Activated B cell treated with CpG ODN at 0.5 μM for 24 hours (primary cell): ENCODE measurements around the gene CYBA. TPM values are rescaled to one million over a fixed set of nuclear protein-coding genes. Genes with fewer than 3 reads are reported as not detected.

Experiments
- ATAC-seq: fragments of 200-7000 bp; cut with Tn5 transposase; one replicate; pipeline ENCODE4 v1.10.0; 2021; ENCODE audit warnings: low read depth, mild to moderate bottlenecking, moderate library complexity
- CTCF ChIA-PET: fragments of 350-600 bp; sonication (Branson Sonifier 250); formaldehyde crosslinking; loops from one replicate; lab custom pipeline; 2021; ENCODE audit warnings: antibody characterized with exemption; lab: Charles Lee
- POLR2A ChIA-PET: fragments of 350-600 bp; sonication (Branson Sonifier 250); formaldehyde crosslinking; loops from one replicate; lab custom pipeline; 2021; ENCODE audit warnings: antibody characterized with exemption; lab: Charles Lee
- DNase-seq: peaks from one replicate; pipeline ENCODE4 v3.0.0; 2022
- H3K27ac Mint-ChIP-seq: one replicate; pipeline ENCODE4 v1.8.0; 2020; ENCODE audit warnings: mixed read lengths
- H3K27me3 Mint-ChIP-seq: one replicate; pipeline ENCODE4 v1.8.0; 2021; ENCODE audit warnings: mixed read lengths
- H3K36me3 Mint-ChIP-seq: one replicate; pipeline ENCODE4 v1.8.0; 2021; ENCODE audit warnings: low read depth, mixed read lengths
- H3K4me1 Mint-ChIP-seq: one replicate; pipeline ENCODE4 v1.8.0; 2021; ENCODE audit warnings: mixed read lengths
- H3K4me3 Mint-ChIP-seq: one replicate; pipeline ENCODE4 v1.8.0; 2020; ENCODE audit warnings: mild to moderate bottlenecking, mixed read lengths
- H3K9me3 Mint-ChIP-seq: one replicate; pipeline ENCODE4 v1.8.0; 2020; ENCODE audit warnings: mixed read lengths
- intact Hi-C: fragments of 100-400 bp; cut with micrococcal nuclease; formaldehyde crosslinking; loops from one replicate; pipeline ENCODE4 v1.15.1; 2024
- total RNA-seq: library from RNA; stranded (reverse); gene quantifications from 2 replicates; pipeline ENCODE4 v1.2.3, GENCODE V29; 2022
- TF ChIP-seq, protein P1 (sequence below): fragments of 200-600 bp; IDR thresholded peaks from one replicate; pipeline ENCODE4 v1.8.0; 2022; ENCODE audit warnings: antibody characterized with exemption, mild to moderate bottlenecking

CYBA gene
- total RNA-seq, 1 donor from 2014 or later = 456 TPM

DNA sequence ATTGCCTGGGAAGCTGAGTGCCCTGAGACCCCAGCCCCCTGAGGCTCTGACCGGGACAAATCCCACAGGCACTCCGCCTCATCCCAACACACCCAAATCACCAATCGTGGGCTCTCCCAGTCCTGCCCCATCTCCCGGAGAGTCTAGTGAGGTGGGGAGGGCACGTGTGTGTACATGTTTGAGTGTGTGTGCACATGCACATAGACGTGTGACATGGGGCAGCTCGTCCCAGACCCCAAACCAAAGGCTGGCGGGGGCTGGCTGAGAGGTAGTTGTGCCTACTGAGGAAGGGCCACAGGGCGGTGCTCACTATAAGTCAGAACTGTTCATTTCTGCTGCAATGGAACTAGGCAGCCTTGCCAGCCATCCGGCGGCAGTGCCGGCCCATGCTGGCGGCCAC lies 26.9 kb upstream of the CYBA start:
- CTCF ChIA-PET = no interaction called here
- Mint-ChIP-seq H3K4me1 (peaks cover 21% of the 10 kb centered on the region), H3K36me3 (peaks cover 17% of the 10 kb centered on the region), H3K27me3 (no peaks in the 10 kb centered on the region), H3K9me3 (no peaks in the 10 kb centered on the region), H3K27ac (no peak overlapping the region), H3K4me3 (no peak overlapping the region)
- intact Hi-C loops = no loop called here
- DNase-seq (no peak), ATAC-seq (no peak)
- TF ChIP-seq, protein P1, sequence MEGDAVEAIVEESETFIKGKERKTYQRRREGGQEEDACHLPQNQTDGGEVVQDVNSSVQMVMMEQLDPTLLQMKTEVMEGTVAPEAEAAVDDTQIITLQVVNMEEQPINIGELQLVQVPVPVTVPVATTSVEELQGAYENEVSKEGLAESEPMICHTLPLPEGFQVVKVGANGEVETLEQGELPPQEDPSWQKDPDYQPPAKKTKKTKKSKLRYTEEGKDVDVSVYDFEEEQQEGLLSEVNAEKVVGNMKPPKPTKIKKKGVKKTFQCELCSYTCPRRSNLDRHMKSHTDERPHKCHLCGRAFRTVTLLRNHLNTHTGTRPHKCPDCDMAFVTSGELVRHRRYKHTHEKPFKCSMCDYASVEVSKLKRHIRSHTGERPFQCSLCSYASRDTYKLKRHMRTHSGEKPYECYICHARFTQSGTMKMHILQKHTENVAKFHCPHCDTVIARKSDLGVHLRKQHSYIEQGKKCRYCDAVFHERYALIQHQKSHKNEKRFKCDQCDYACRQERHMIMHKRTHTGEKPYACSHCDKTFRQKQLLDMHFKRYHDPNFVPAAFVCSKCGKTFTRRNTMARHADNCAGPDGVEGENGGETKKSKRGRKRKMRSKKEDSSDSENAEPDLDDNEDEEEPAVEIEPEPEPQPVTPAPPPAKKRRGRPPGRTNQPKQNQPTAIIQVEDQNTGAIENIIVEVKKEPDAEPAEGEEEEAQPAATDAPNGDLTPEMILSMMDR = no peak
- POLR2A ChIA-PET = no interaction called here

DNA sequence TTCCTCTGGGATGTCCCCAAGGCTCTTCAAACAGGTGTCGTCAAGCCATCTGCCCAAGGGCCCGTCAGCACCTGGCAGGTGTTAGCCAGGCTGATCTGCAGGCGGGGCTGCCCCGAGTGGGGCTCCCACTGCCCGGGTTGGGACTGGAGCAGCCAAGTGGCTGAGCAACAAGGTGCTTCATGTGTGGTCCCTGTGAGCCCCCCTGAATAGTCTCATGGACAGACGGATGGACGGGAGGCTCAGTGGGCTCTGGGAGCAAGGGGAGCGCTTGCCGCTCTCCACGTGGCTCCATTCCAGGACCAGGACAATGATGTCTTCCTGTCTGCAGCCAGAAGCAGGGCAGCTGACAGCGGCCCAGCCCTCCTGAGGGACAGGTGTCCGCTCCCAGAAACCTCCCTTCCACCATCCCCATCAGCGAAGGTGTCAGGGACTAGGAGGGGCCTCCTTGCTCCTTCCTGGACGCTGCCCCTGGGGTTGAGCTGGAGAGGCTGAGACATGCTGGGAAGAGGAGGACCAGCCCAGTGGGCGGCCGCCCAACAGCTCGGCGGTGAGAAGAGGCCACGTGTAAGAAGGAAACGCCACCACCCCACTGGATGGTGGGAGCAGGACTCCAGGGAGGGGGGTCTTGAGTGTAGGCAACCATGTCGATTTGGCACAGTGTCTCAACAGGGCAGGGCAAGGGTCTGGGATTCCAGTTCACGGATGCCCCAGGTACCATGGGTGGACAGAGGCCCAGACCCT lies 25.8 kb upstream of the CYBA start:
- intact Hi-C loops = no loop called here
- peaks cover 19% of the 10 kb centered on the region for H3K36me3 Mint-ChIP-seq
- no peak for DNase-seq
- POLR2A ChIA-PET = no interaction called here
- H3K4me1 Mint-ChIP-seq = peaks cover 12% of the 10 kb centered on the region
- H3K9me3 Mint-ChIP-seq = no peaks in the 10 kb centered on the region
- CTCF ChIA-PET = no interaction called here
- ATAC-seq = no peak
- H3K27ac Mint-ChIP-seq = no peak overlapping the region
- H3K27me3 Mint-ChIP-seq = no peaks in the 10 kb centered on the region
- no peak overlapping the region for H3K4me3 Mint-ChIP-seq
- TF ChIP-seq, protein P1 = no peak

DNA sequence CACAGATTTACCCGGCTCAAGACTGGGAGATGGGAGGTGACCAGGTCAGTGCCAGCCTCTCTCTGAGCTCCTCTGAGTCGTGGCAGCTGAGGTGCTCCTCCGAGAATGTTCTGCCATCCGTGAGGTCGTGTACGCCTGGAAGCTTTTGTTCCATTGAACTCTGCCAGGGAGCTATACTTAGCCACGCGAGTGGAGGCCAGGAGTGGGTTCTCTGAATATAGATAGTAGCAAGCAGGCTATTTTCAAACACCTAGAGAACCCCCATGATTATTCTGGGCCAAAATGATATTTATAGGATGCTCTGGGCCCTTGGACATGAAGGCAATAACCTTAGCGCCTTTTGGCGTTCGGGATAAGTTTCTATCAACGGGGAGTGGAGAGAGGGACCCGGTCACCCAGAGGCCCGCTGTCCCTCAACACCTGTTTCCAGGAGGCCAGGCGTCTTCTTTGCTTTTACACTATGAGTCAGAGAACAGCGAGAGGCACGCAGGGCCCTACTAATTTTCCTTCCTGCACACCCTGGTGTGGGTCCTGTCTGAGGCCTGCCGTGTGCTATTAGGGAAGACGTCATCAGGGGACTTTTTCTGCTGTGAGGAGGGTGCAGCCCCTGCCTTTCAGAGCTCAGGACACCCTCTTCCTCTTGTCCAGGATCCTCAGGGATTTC lies 23.0 kb upstream of the CYBA start:
- H3K27ac Mint-ChIP-seq = no peak overlapping the region

DNA sequence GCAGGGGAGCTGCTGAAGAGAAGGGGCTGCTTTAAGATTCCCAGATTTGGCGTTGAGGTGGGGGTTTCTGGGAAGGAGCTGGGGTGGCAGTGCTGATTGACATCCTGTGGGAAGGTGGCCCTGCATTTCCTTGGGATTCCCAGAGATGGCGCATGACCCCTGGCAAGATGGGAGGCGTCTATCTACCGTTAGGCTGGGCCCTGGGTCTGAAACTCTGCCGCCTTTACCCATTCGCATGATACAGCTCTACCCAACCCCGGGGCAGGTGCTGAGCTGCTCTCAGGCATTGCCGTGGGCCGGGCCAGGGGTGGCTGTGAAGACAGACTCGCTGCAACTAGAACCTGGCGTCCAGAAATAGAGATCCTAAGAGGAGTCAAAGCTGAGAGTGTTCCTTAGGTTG lies 21.9 kb upstream of the CYBA start:
- intact Hi-C loops = no loop called here
- Mint-ChIP-seq H3K9me3 (no peaks in the 10 kb centered on the region), H3K36me3 (peaks cover 18% of the 10 kb centered on the region), H3K27ac (no peak overlapping the region), H3K4me1 (no peaks in the 10 kb centered on the region), H3K27me3 (no peaks in the 10 kb centered on the region), H3K4me3 (no peak overlapping the region)
- ATAC-seq (no peak), DNase-seq (no peak)
- ChIA-PET CTCF (no interaction called here), POLR2A (no interaction called here)
- TF ChIP-seq, protein P1 = no peak

More for the DNA sequence above, 23.0 kb upstream of the CYBA start:
- ChIA-PET CTCF (no interaction called here), POLR2A (no interaction called here)
- TF ChIP-seq, protein P1 = no peak
- no peaks in the 10 kb centered on the region for H3K9me3 Mint-ChIP-seq
- DNase-seq = no peak
- intact Hi-C loops = no loop called here
- H3K36me3 Mint-ChIP-seq = peaks cover 17% of the 10 kb centered on the region
- H3K27me3 Mint-ChIP-seq = no peaks in the 10 kb centered on the region
- no peaks in the 10 kb centered on the region for H3K4me1 Mint-ChIP-seq
- no peak overlapping the region for H3K4me3 Mint-ChIP-seq
- no peak for ATAC-seq

DNA sequence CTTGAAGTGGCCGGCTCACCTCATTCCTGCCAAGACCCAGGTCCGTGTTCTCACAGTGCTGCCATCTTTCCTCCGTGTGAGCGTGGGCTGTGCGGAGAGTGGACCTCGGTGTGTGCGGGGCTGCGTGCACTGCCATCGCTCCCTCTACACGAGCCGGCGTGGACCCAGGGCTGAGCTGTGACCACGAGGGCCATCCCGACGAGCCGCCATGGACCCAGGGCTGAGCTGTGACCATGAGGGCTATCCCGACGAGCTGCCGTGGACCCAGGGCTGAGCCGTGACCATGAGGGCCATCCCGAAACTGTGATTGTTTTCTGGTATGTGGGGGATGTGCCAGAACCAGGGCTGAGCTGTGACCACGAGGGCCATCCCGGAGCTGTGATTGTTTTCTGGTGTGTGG lies 21.0 kb upstream of the CYBA start:
- CTCF ChIA-PET = no interaction called here
- Mint-ChIP-seq H3K9me3 (no peaks in the 10 kb centered on the region), H3K36me3 (peaks cover 11% of the 10 kb centered on the region), H3K4me3 (no peak overlapping the region), H3K27me3 (no peaks in the 10 kb centered on the region), H3K4me1 (no peaks in the 10 kb centered on the region), H3K27ac (no peak overlapping the region)
- DNase-seq = no peak
- POLR2A ChIA-PET = interaction anchor here (1.0 to 1.4 kb wide), 3 partner anchors 8 to 29 kb away, joined by 3 to 4 read pairs (median 4); no protein-coding TSS in a partner anchor
- intact Hi-C loops = no loop called here
- TF ChIP-seq, protein P1 = no peak
- no peak for ATAC-seq
